ENCODE measurements around the gene THG1L. TPM values are rescaled to one million over a fixed set of nuclear protein-coding genes. Genes with fewer than 3 reads are reported as not detected.

Gene THG1L
- total and polyA plus RNA-seq, 10 of the 15 experiments (the other 5 are each of a cell fraction or from before 2014, with no cell fraction given) = 24.8 to 58.0 (median 34.5) TPM

DNA sequence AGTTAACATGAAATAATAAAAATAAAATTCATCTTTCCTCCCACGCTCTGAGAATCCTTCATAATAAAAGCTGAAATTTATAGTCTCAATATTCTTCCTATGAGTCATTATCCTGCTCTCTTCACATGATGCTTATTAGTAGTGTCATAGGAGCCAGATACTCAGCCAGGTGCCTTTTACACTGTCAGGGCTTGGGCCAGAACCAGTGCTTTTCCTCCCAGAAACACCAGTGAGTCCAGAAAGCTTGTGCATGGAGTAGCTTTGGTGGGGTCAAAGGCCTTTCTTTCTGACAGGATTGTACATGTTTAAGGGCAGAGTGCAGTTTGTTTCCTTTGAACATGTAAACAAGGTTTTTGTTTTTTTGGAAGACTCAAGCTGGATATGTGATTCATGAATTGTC is 19.1 kb downstream of the THG1L start:
- POLR2A ChIA-PET = interaction anchor here (0.9 kb wide), 1 partner anchor 24 kb away, joined by 3 read pairs; no protein-coding TSS in a partner anchor
- RAD21 ChIA-PET (ENCODE audit: unreplicated experiment) = interaction anchor here (0.7 kb wide), 1 partner anchor 13 kb away, joined by 3 read pairs; no protein-coding TSS in a partner anchor
- no peaks in the 10 kb centered on the region for H4K20me1 ChIP-seq (ENCODE audit: control insufficient read depth, insufficient read depth)
- H3K79me2 ChIP-seq (ENCODE audit: control insufficient read depth, insufficient read depth, low read length) = no peaks in the 10 kb centered on the region
- no peak overlapping the region for H3K27ac ChIP-seq (ENCODE audit: control insufficient read depth, insufficient read depth)
- H3K27me3 ChIP-seq (replicated peaks in 1 of 2; ENCODE audit: control insufficient read depth in 2 of 2, insufficient read depth in 2 of 2, low read length in 1 of 2) = no peaks in the 10 kb centered on the region
- intact Hi-C loops (cut with micrococcal nuclease; ENCODE audit: unreplicated experiment) (no loop called here), in situ Hi-C loops (cut with MboI) (no loop called here)
- DNase-seq (ENCODE audit: low read depth, low spot score) (no peak), FAIRE-seq (no peak), ATAC-seq (no peak)
- H3K4me3 ChIP-seq = no peak overlapping the region
- TF ChIP-seq, protein P1, sequence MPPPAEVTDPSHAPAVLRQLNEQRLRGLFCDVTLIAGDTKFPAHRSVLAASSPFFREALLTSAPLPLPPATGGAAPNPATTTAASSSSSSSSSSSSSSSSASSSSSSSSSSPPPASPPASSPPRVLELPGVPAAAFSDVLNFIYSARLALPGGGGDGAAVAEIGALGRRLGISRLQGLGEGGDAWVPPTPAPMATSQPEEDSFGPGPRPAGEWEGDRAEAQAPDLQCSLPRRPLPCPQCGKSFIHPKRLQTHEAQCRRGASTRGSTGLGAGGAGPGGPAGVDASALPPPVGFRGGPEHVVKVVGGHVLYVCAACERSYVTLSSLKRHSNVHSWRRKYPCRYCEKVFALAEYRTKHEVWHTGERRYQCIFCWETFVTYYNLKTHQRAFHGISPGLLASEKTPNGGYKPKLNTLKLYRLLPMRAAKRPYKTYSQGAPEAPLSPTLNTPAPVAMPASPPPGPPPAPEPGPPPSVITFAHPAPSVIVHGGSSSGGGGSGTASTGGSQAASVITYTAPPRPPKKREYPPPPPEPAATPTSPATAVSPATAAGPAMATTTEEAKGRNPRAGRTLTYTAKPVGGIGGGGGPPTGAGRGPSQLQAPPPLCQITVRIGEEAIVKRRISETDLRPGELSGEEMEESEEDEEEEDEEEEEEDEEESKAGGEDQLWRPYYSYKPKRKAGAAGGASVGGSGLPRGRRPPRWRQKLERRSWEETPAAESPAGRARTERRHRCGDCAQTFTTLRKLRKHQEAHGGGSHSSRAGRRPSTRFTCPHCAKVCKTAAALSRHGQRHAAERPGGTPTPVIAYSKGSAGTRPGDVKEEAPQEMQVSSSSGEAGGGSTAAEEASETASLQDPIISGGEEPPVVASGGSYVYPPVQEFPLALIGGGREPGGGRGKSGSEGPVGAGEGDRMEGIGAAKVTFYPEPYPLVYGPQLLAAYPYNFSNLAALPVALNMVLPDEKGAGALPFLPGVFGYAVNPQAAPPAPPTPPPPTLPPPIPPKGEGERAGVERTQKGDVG (CRISPR knock-in tag; IDR thresholded peaks at IDR 0.05) = no peak
- TF ChIP-seq TCF7 (IDR thresholded peaks at IDR 0.05; ENCODE audit: borderline replicate concordance) (no peak), POU2F2 (IDR thresholded peaks at IDR 0.05; ENCODE audit: borderline replicate concordance, low read depth, low read length) (no peak), ASH2L (IDR thresholded peaks at IDR 0.05; ENCODE audit: borderline replicate concordance, low read depth) (no peak), STAT1 (conservative IDR thresholded peaks at IDR 0.05) (no peak), STAT3 (IDR thresholded peaks at IDR 0.05; ENCODE audit: low read depth, low read length) (no peak), RCOR1 (conservative IDR thresholded peaks at IDR 0.05; ENCODE audit: low read depth, low read length) (no peak), SIN3A (IDR thresholded peaks at IDR 0.05; ENCODE audit: low read depth, low read length) (no peak)
- TF ChIP-seq, protein P2, sequence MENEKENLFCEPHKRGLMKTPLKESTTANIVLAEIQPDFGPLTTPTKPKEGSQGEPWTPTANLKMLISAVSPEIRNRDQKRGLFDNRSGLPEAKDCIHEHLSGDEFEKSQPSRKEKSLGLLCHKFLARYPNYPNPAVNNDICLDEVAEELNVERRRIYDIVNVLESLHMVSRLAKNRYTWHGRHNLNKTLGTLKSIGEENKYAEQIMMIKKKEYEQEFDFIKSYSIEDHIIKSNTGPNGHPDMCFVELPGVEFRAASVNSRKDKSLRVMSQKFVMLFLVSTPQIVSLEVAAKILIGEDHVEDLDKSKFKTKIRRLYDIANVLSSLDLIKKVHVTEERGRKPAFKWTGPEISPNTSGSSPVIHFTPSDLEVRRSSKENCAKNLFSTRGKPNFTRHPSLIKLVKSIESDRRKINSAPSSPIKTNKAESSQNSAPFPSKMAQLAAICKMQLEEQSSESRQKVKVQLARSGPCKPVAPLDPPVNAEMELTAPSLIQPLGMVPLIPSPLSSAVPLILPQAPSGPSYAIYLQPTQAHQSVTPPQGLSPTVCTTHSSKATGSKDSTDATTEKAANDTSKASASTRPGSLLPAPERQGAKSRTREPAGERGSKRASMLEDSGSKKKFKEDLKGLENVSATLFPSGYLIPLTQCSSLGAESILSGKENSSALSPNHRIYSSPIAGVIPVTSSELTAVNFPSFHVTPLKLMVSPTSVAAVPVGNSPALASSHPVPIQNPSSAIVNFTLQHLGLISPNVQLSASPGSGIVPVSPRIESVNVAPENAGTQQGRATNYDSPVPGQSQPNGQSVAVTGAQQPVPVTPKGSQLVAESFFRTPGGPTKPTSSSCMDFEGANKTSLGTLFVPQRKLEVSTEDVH (IDR thresholded peaks at IDR 0.05; ENCODE audit: low read depth, partially characterized antibody) = no peak
- TF ChIP-seq, protein P3, sequence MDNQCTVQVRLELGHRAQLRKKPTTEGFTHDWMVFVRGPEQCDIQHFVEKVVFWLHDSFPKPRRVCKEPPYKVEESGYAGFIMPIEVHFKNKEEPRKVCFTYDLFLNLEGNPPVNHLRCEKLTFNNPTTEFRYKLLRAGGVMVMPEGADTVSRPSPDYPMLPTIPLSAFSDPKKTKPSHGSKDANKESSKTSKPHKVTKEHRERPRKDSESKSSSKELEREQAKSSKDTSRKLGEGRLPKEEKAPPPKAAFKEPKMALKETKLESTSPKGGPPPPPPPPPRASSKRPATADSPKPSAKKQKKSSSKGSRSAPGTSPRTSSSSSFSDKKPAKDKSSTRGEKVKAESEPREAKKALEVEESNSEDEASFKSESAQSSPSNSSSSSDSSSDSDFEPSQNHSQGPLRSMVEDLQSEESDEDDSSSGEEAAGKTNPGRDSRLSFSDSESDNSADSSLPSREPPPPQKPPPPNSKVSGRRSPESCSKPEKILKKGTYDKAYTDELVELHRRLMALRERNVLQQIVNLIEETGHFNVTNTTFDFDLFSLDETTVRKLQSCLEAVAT (IDR thresholded peaks at IDR 0.05) = no peak
- TF ChIP-seq, protein P4, sequence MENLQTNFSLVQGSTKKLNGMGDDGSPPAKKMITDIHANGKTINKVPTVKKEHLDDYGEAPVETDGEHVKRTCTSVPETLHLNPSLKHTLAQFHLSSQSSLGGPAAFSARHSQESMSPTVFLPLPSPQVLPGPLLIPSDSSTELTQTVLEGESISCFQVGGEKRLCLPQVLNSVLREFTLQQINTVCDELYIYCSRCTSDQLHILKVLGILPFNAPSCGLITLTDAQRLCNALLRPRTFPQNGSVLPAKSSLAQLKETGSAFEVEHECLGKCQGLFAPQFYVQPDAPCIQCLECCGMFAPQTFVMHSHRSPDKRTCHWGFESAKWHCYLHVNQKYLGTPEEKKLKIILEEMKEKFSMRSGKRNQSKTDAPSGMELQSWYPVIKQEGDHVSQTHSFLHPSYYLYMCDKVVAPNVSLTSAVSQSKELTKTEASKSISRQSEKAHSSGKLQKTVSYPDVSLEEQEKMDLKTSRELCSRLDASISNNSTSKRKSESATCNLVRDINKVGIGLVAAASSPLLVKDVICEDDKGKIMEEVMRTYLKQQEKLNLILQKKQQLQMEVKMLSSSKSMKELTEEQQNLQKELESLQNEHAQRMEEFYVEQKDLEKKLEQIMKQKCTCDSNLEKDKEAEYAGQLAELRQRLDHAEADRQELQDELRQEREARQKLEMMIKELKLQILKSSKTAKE (IDR thresholded peaks at IDR 0.05; ENCODE audit: low read depth, poor library complexity, severe bottlenecking) = no peak
- TF ChIP-seq, protein P5, sequence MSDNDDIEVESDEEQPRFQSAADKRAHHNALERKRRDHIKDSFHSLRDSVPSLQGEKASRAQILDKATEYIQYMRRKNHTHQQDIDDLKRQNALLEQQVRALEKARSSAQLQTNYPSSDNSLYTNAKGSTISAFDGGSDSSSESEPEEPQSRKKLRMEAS (IDR thresholded peaks at IDR 0.05; ENCODE audit: low read depth, low read length) = no peak
- H3K4me2 ChIP-seq (ENCODE audit: control insufficient read depth, insufficient read depth) = no peak overlapping the region
- no TSS peak for BruUV-seq (replicated peaks)
- H3K9me3 ChIP-seq (replicated peaks; ENCODE audit: control insufficient read depth, insufficient read depth, low read length) = no peaks in the 10 kb centered on the region
- H3K4me1 ChIP-seq (ENCODE audit: control insufficient read depth, insufficient read depth, low read length) = peaks cover 7% of the 10 kb centered on the region; the same call in 1 of the 2 replicates
- CTCF ChIA-PET = interaction anchor here (0.8 kb wide), 1 partner anchor 79 kb away, joined by 3 read pairs; no protein-coding TSS in a partner anchor
- no peak overlapping the region for H3K9ac ChIP-seq (ENCODE audit: control insufficient read depth, insufficient read depth, low read length)
- H3K36me3 ChIP-seq (ENCODE audit: control insufficient read depth in 2 of 2, insufficient read depth in 2 of 2, low read length in 1 of 2) = peaks cover 3 to 4% of the 10 kb centered on the region in 2 experiments; a peak in 3 of 4 replicates
- SMC1A ChIA-PET (ENCODE audit: uncharacterized antibody, unreplicated experiment) = interaction anchor here (1.0 kb wide), 1 partner anchor 9 kb away, joined by 3 read pairs; no protein-coding TSS in a partner anchor
- 85% methylated on average over 1 of the region's 1 CpG for WGBS (ENCODE audit: insufficient coverage, insufficient replicate concordance, low lambda C conversion rate, missing lambda C conversion rate)
- no peak overlapping the region for H2AFZ ChIP-seq (ENCODE audit: control insufficient read depth, low read depth, low read length)

Data from GM12878 (cell line).